Hepatocyte (in vitro differentiated cells): ENCODE measurements around the gene FLII. TPM values are rescaled to one million over a fixed set of nuclear protein-coding genes. Genes with fewer than 3 reads are reported as not detected.

Source experiments
- DNase-seq: peaks from one replicate; pipeline ENCODE4 v3.0.0-alpha.2; 2016; ENCODE audit warnings: low spot score
- H2AFZ ChIP-seq: fragments of 200-600 bp; sonication (generic); 2 replicates; pipeline ENCODE4 v1.6.0; 2016; ENCODE audit warnings: antibody characterized with exemption, mild to moderate bottlenecking
- H3K27ac ChIP-seq: fragments of 200-600 bp; sonication (generic); 2 replicates; pipeline ENCODE4 v1.5.1; 2016; ENCODE audit warnings: mild to moderate bottlenecking
- H3K27me3 ChIP-seq: fragments of 200-600 bp; sonication (generic); 2 replicates; pipeline ENCODE4 v1.6.1; 2016
- H3K36me3 ChIP-seq: fragments of 200-600 bp; sonication (generic); replicated peaks from 2 replicates; pipeline ENCODE4 v1.5.1; 2016; ENCODE audit warnings: low read depth; ENCODE audit not compliant: insufficient read depth
- H3K4me1 ChIP-seq: fragments of 200-600 bp; sonication (generic); 2 replicates; pipeline ENCODE4 v1.5.1; 2016; ENCODE audit warnings: mild to moderate bottlenecking, moderate library complexity; ENCODE audit not compliant: insufficient read depth
- H3K4me2 ChIP-seq: fragments of 200-600 bp; sonication (generic); 2 replicates; pipeline ENCODE4 v1.6.0; 2016
- H3K4me3 ChIP-seq: fragments of 200-600 bp; sonication (generic); 2 replicates; pipeline ENCODE4 v1.5.1; 2016; ENCODE audit warnings: mild to moderate bottlenecking
- H3K79me2 ChIP-seq: fragments of 200-600 bp; sonication (generic); 2 replicates; pipeline ENCODE4 v1.6.0; 2017; ENCODE audit warnings: mild to moderate bottlenecking
- H3K9me2 ChIP-seq: fragments of 200-600 bp; sonication (generic); replicated peaks from 2 replicates; pipeline ENCODE4 v1.6.0; 2017; ENCODE audit warnings: mild to moderate bottlenecking; ENCODE audit not compliant: insufficient read depth
- H3K9me3 ChIP-seq: fragments of 200-600 bp; sonication (generic); 2 replicates; pipeline ENCODE4 v1.5.1; 2016; ENCODE audit warnings: low read depth, mild to moderate bottlenecking
- H4K20me1 ChIP-seq: fragments of 200-600 bp; sonication (generic); 2 replicates; pipeline ENCODE4 v1.6.0; 2016; ENCODE audit warnings: mild to moderate bottlenecking; ENCODE audit not compliant: insufficient read depth, poor library complexity, severe bottlenecking
- CTCF ChIP-seq: fragments of 200-600 bp; sonication (generic); IDR thresholded peaks from 2 replicates; pipeline ENCODE4 v1.5.1; 2016; ENCODE audit warnings: antibody characterized with exemption, mild to moderate bottlenecking; ENCODE audit not compliant: poor library complexity
- EZH2 ChIP-seq: fragments of 200-600 bp; sonication (generic); IDR thresholded peaks from 2 replicates; pipeline ENCODE4 v1.6.1; 2016; ENCODE audit warnings: antibody characterized with exemption, mild to moderate bottlenecking, borderline replicate concordance
- EZH2phosphoT487 ChIP-seq: fragments of 200-600 bp; sonication (generic); IDR thresholded peaks from one replicate; pipeline ENCODE4 v1.6.1; 2018; ENCODE audit warnings: antibody characterized with exemption, mild to moderate bottlenecking, low read depth, moderate library complexity; ENCODE audit not compliant: unreplicated experiment, severe bottlenecking
- WGBS: methylation state at CpG from one replicate; pipeline ENCODE4 v1.1.6; 2016; ENCODE audit warnings: low lambda C conversion rate; ENCODE audit errors: missing lambda C conversion rate; 5-methylcytosine and 5-hydroxymethylcytosine counted together
- polyA plus RNA-seq: library from polyadenylated mRNA; unstranded; fragments of >200 nt; fragmentation: Nextera tagmentation; extraction: Ambion mirVana; gene quantifications from 2 replicates; pipeline ENCODE4 v1.2.1, GENCODE V29; 2016
- total RNA-seq: library from RNA; depleted of rRNA; stranded (reverse); fragments of >200 nt; gene quantifications from 2 replicates; pipeline ENCODE4 v1.2.3, GENCODE V29; 2014

FLII gene
- total and polyA plus RNA-seq, 2 experiments from 2014 or later = 142 to 188 TPM

DNA sequence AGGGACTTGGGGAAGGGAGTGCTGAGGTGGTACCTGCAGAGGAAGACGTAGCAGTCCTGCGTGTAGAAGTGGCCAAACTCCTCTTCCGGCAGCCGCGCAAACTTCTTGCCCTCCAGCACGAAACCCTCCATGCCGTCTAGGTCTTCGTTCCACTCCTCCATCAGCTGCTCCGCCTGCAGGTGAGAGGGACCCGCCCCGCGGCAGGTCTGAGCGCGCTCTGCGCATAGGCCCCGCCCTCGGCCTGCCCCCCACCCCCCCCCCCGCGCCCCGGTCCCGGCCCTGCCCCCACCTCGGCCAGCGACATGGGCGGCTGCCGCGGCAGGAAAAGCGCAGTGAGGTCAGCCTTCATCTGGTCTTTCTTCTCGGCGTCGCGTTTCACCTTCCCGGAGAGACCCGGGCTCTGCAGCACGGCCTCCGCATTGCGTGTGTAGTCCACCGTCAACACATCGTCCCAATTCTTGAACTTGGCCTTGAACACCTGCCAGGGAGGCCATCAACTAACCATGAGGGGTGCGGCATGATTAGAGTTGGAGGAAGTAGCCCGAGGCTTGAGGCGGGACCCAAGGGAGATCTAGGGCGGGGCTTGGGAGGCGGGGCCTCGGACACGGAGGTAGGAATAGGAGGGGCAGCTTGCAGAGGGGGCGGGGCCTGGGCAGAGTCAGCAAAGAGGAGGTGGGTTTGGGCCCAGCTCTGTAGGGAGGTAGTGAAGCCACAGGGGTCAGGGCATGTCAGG is 11.5 kb downstream of the FLII start:
- no peaks in the 10 kb centered on the region for H3K27me3 ChIP-seq
- no peak overlapping the region for H3K27ac ChIP-seq
- H4K20me1 ChIP-seq = no peaks in the 10 kb centered on the region
- peak; percentile 68 for DNase-seq
- no peak for TF ChIP-seq EZH2phosphoT487
- no peak for TF ChIP-seq CTCF
- no peak for TF ChIP-seq EZH2
- WGBS = 47% methylated on average over 30 of the region's 46 CpGs
- H2AFZ ChIP-seq = no peak overlapping the region
- H3K9me2 ChIP-seq = no peaks in the 10 kb centered on the region
- H3K4me3 ChIP-seq = no peak overlapping the region
- H3K9me3 ChIP-seq = no peaks in the 10 kb centered on the region
- H3K36me3 ChIP-seq = no peaks in the 10 kb centered on the region
- H3K4me1 ChIP-seq = no peaks in the 10 kb centered on the region
- no peaks in the 10 kb centered on the region for H3K79me2 ChIP-seq
- peak overlapping the region; percentile 16 for H3K4me2 ChIP-seq

- 96% methylated on average over 24 of the region's 24 CpGs for WGBS
- Histone ChIP-seq H3K79me2 (no peaks in the 10 kb centered on the region), H4K20me1 (no peaks in the 10 kb centered on the region), H3K9me2 (no peaks in the 10 kb centered on the region), H3K4me3 (no peak overlapping the region), H3K36me3 (no peaks in the 10 kb centered on the region), H3K27me3 (no peaks in the 10 kb centered on the region), H3K4me2 (no peak overlapping the region), H3K4me1 (no peaks in the 10 kb centered on the region), H3K9me3 (no peaks in the 10 kb centered on the region), H3K27ac (no peak overlapping the region), H2AFZ (no peak overlapping the region)
- TF ChIP-seq CTCF = no peak
- TF ChIP-seq EZH2 = no peak
- no peak for TF ChIP-seq EZH2phosphoT487
- DNase-seq = no peak
Observed at GRCh38 chr17:18246109-18246725, 12.3 kb downstream of the FLII start.

DNA sequence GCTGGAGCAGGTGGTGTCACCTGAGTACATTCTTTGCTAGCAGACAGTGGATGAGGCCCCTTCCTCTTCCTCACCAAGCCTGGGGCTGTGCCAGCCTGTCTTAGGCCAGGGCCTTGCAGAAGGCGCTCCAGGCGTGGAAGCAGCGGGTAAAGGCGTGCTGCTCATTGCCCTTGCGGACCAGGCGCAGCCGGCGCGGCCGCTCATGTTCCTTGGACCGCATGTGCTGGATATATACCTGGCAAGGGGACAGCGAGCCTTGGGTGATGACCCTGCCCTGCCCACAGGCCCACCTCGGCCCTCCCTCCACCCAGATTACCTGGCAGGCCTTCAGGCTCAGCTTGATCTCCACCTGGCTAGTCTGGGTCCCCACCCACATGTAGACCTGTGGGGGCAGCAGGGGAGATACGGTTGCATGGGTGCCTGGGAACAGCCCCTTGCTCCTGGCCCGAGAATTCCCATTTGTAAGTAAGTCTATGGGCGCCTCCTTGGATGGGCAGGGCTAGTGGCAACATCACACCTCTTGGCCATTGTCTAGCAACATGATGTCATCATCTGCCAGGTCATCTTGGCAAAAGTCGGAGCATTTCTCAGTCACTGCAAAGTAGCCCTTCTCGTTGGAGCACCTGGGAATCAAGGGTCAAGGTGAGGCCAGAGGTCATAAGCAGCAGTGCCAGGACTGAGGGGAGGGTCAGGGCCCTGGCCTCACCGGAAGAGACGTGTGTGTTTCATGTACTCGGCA is 13.3 kb downstream of the FLII start:
- WGBS = 92% methylated on average over 21 of the region's 21 CpGs
- Histone ChIP-seq H3K4me2 (no peak overlapping the region), H3K9me3 (no peaks in the 10 kb centered on the region), H3K36me3 (no peaks in the 10 kb centered on the region), H4K20me1 (no peaks in the 10 kb centered on the region), H3K4me1 (no peaks in the 10 kb centered on the region), H3K27me3 (no peaks in the 10 kb centered on the region), H3K79me2 (no peaks in the 10 kb centered on the region), H3K4me3 (no peak overlapping the region), H3K9me2 (no peaks in the 10 kb centered on the region), H3K27ac (no peak overlapping the region), H2AFZ (no peak overlapping the region)
- no peak for DNase-seq
- TF ChIP-seq CTCF (no peak), EZH2phosphoT487 (no peak), EZH2 (no peak)
